CD4-positive, alpha-beta T cell (primary cell): ENCODE data around the gene SSH2. TPM values are rescaled to one million over a fixed set of nuclear protein-coding genes. Genes with fewer than 3 reads are reported as not detected.

Experiments
- ATAC-seq: fragments of 200-7000 bp; cut with Tn5 transposase; one replicate; pipeline ENCODE4 v1.10.0; 2022; ENCODE audit warnings: mild to moderate bottlenecking; ENCODE audit not compliant: poor library complexity
- CTCF ChIA-PET: fragments of 350-600 bp; sonication (Branson Sonifier 250); formaldehyde crosslinking; loops from one replicate; lab custom pipeline; 2021; ENCODE audit warnings: antibody characterized with exemption, inconsistent platforms; lab: Charles Lee
- POLR2A ChIA-PET: fragments of 350-600 bp; sonication (Branson Sonifier 250); formaldehyde crosslinking; loops from one replicate; lab custom pipeline; 2021; ENCODE audit warnings: antibody characterized with exemption, inconsistent platforms; lab: Charles Lee
- DNase-seq, 14 experiments: peaks; one replicate each; pipeline ENCODE4 v3.0.0-alpha.2; 2013 to 2020; ENCODE audit warnings: mixed read lengths in 2 of 14
- H3K27ac ChIP-seq, 2 donors: one replicate each; pipeline versions ENCODE4 v1.5.1 to v1.7.0; 2013; ENCODE audit warnings: low read length in 2 of 2, low read depth in 1 of 2, mild to moderate bottlenecking in 1 of 2
- H3K27me3 ChIP-seq, 2 experiments: 1 replicate in 1 of 2; 2 replicates in 1 of 2; pipeline versions ENCODE4 v1.6.1 to v1.7.0; 2013; ENCODE audit warnings: low read length in 2 of 2, control low read depth in 1 of 2, mild to moderate bottlenecking in 1 of 2, moderate library complexity in 1 of 2; ENCODE audit not compliant: insufficient read depth in 2 of 2, control insufficient read depth in 1 of 2
- H3K36me3 ChIP-seq: one replicate; pipeline ENCODE4 v1.6.1; 2013; ENCODE audit warnings: low read length, control low read depth; ENCODE audit not compliant: insufficient read depth
- H3K4me1 ChIP-seq: one replicate; pipeline ENCODE4 v1.6.1; 2013; ENCODE audit warnings: low read length, control low read depth; ENCODE audit not compliant: insufficient read depth
- H3K4me3 ChIP-seq: one replicate; pipeline ENCODE4 v1.5.1; 2013; ENCODE audit warnings: mild to moderate bottlenecking, low read length, moderate library complexity
- H3K9me3 ChIP-seq, 2 experiments: 1 replicate in 1 of 2; 2 replicates in 1 of 2; pipeline versions ENCODE4 v1.6.1 to v1.7.0; 2013; ENCODE audit warnings: low read length in 2 of 2, mild to moderate bottlenecking in 2 of 2, control low read depth in 1 of 2, moderate library complexity in 1 of 2; ENCODE audit not compliant: control insufficient read depth in 1 of 2, insufficient read depth in 1 of 2
- H3K27ac Mint-ChIP-seq: one replicate; pipeline ENCODE4 v1.8.0; 2020; ENCODE audit warnings: mixed read lengths
- H3K27me3 Mint-ChIP-seq: one replicate; pipeline ENCODE4 v1.8.0; 2021; ENCODE audit warnings: mixed read lengths
- H3K36me3 Mint-ChIP-seq: one replicate; pipeline ENCODE4 v1.8.0; 2021; ENCODE audit warnings: low read depth, mixed read lengths
- H3K4me1 Mint-ChIP-seq: one replicate; pipeline ENCODE4 v1.8.0; 2021; ENCODE audit warnings: low read depth, mixed read lengths
- H3K4me3 Mint-ChIP-seq: one replicate; pipeline ENCODE4 v1.8.0; 2020; ENCODE audit warnings: mild to moderate bottlenecking, mixed read lengths
- H3K9me3 Mint-ChIP-seq: one replicate; pipeline ENCODE4 v1.8.0; 2020; ENCODE audit warnings: mixed read lengths
- intact Hi-C, 2 experiments: fragments of 100-400 bp; cut with DNase I in 1 of 2; cut with micrococcal nuclease in 1 of 2; formaldehyde crosslinking; loops; one replicate each; pipeline versions ENCODE4 v1.15.1 to v1.9.0; 2023 to 2025; cut with DNase I, micrococcal nuclease
- total RNA-seq, 174 experiments: library from RNA in 2 of 174; stranded (reverse) in 2 of 174; gene quantifications; one replicate each; pipeline ENCODE4 v1.2.3 and lab custom pipeline; 2021 to 2026
- TF ChIP-seq, protein P1 (sequence below): fragments of 200-600 bp; IDR thresholded peaks from one replicate; pipeline ENCODE4 v1.8.0; 2022; ENCODE audit warnings: antibody characterized with exemption, mild to moderate bottlenecking

SSH2 gene
- total RNA-seq, 2 experiments from 2014 or later = 73.4 to 81.5 TPM

DNA sequence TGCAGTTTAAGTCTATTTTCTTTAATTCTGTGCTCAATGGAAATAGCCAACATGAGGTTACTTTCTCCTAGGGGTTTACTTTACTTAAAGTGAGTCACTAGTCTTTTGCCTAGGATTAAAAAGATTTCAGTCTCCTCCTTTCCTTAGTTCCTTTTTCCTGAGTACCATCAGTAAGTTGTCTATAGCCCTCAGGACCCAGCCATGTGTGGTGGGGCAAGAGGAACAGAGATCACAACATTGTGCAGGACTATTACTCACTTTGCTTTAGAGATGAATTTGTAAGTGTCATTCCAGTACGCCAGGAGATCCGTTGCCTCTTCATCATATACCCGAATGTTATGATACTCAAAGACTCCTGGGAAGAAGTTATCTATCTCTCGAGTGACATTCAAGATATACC, 279.6 kb downstream of the SSH2 start:
- H3K27ac ChIP-seq = no peak overlapping the region
- no peaks in the 10 kb centered on the region for H3K9me3 ChIP-seq
- no peaks in the 10 kb centered on the region for H3K27me3 ChIP-seq
- no peak overlapping the region for H3K4me3 Mint-ChIP-seq
- intact Hi-C loops = no loop called here
- ChIA-PET POLR2A (no interaction called here), CTCF (interaction anchor here (2.3 kb wide), 1 partner anchor 11 kb away, joined by 6 read pairs; no protein-coding TSS in a partner anchor)
- no peak overlapping the region for H3K4me3 ChIP-seq
- no peaks in the 10 kb centered on the region for H3K4me1 ChIP-seq
- peaks cover 85% of the 10 kb centered on the region for H3K36me3 ChIP-seq
- H3K27me3 Mint-ChIP-seq = no peaks in the 10 kb centered on the region
- H3K9me3 Mint-ChIP-seq = no peaks in the 10 kb centered on the region
- ATAC-seq = no peak
- no peaks in the 10 kb centered on the region for H3K4me1 Mint-ChIP-seq
- TF ChIP-seq, protein P1, sequence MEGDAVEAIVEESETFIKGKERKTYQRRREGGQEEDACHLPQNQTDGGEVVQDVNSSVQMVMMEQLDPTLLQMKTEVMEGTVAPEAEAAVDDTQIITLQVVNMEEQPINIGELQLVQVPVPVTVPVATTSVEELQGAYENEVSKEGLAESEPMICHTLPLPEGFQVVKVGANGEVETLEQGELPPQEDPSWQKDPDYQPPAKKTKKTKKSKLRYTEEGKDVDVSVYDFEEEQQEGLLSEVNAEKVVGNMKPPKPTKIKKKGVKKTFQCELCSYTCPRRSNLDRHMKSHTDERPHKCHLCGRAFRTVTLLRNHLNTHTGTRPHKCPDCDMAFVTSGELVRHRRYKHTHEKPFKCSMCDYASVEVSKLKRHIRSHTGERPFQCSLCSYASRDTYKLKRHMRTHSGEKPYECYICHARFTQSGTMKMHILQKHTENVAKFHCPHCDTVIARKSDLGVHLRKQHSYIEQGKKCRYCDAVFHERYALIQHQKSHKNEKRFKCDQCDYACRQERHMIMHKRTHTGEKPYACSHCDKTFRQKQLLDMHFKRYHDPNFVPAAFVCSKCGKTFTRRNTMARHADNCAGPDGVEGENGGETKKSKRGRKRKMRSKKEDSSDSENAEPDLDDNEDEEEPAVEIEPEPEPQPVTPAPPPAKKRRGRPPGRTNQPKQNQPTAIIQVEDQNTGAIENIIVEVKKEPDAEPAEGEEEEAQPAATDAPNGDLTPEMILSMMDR = no peak
- no peak for DNase-seq
- peak overlapping the region; percentile 12 for H3K27ac Mint-ChIP-seq
- H3K36me3 Mint-ChIP-seq = peaks cover 77% of the 10 kb centered on the region

DNA sequence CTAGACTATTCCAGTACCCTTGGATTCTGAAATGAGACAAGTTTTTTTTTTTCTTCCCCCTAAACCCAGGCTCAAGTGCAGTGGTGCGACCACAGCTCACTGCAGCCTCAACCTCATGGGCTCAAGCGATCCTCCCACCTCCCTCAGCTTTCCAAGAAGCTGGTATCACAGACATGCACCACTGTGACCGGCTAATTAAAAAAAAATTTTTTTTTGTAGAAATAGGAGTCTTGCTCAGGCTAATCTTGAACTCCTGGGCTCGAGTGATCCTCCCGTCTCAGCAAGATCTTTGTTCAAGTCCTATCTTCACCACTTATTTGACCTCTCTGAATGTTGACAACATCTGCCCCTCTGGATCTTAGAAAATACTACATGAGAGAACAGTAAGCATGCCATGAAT, 280.7 kb downstream of the SSH2 start:
- H3K9me3 ChIP-seq = no peaks in the 10 kb centered on the region
- H3K27ac Mint-ChIP-seq = no peak overlapping the region
- CTCF ChIA-PET = interaction anchor here (2.3 kb wide), 1 partner anchor 10 kb away, joined by 6 read pairs; no protein-coding TSS in a partner anchor
- POLR2A ChIA-PET = no interaction called here
- H3K36me3 Mint-ChIP-seq = peaks cover 75% of the 10 kb centered on the region
- H3K36me3 ChIP-seq = peaks cover 84% of the 10 kb centered on the region
- TF ChIP-seq, protein P1 = no peak
- no peak overlapping the region for H3K27ac ChIP-seq
- no peaks in the 10 kb centered on the region for H3K27me3 Mint-ChIP-seq
- no peaks in the 10 kb centered on the region for H3K4me1 Mint-ChIP-seq
- no peaks in the 10 kb centered on the region for H3K9me3 Mint-ChIP-seq
- H3K27me3 ChIP-seq = no peaks in the 10 kb centered on the region
- intact Hi-C loops = no loop called here
- no peak for ATAC-seq
- H3K4me1 ChIP-seq = no peaks in the 10 kb centered on the region
- H3K4me3 ChIP-seq = no peak overlapping the region
- no peak overlapping the region for H3K4me3 Mint-ChIP-seq
- DNase-seq = no peak

DNA sequence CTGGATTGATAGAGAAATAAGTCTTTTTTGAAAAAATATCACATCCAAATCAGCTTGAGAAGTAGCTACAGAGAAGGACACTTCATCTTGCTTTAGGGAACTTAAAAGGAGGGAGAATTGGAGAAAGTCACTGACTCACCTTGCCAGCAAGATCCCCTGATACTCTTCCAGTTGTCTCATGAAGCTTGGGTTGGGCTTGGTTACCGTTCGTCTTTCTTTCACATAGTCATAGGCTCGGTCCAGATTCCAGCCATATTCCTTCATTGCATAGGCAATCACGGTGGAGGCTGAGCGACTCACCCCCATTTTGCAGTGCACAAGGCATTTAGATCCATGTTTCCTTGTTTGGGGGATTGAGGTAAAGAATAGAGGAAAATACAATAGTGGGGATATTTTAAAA, 282.0 kb downstream of the SSH2 start:
- TF ChIP-seq, protein P1 = no peak
- H3K4me1 ChIP-seq = no peaks in the 10 kb centered on the region
- H3K4me3 ChIP-seq = no peak overlapping the region
- H3K27ac ChIP-seq = no peak overlapping the region
- intact Hi-C loops = no loop called here
- no peaks in the 10 kb centered on the region for H3K9me3 ChIP-seq
- peaks cover 83% of the 10 kb centered on the region for H3K36me3 ChIP-seq
- ChIA-PET POLR2A (no interaction called here), CTCF (no interaction called here)
- Mint-ChIP-seq H3K27ac (peak overlapping the region; percentile 5), H3K36me3 (peaks cover 73% of the 10 kb centered on the region), H3K4me1 (no peaks in the 10 kb centered on the region), H3K27me3 (no peaks in the 10 kb centered on the region), H3K4me3 (no peak overlapping the region), H3K9me3 (no peaks in the 10 kb centered on the region)
- no peak for DNase-seq
- no peak for ATAC-seq
- no peaks in the 10 kb centered on the region for H3K27me3 ChIP-seq
